AG09309 (cell line): ENCODE data around the gene COQ10A.
"Not testable (repeated sequence)": the region's sequence is repeated elsewhere in the genome, so short reads cannot be mapped to it uniquely, and the experiment has no call there.

Source experiments
- DNase-seq: peaks from one replicate; pipeline ENCODE4 v3.0.0-alpha.2; 2010; ENCODE audit warnings: low read depth
- H3K4me3 ChIP-seq: 2 replicates; pipeline ENCODE4 v1.5.1; 2011; ENCODE audit warnings: mild to moderate bottlenecking, low read depth, low read length, moderate library complexity; ENCODE audit not compliant: control insufficient read depth
- CTCF ChIP-seq: IDR thresholded peaks from 2 replicates; pipeline ENCODE4 v1.5.1; 2011; ENCODE audit warnings: mild to moderate bottlenecking, low read depth, low read length, inconsistent platforms; ENCODE audit not compliant: insufficient read depth, control insufficient read depth; ENCODE audit errors: missing control alignments

The COQ10A gene

GRCh38 chr12:56260380-56260779 is 6.4 kb upstream of the COQ10A start:
- no peak overlapping the region for H3K4me3 ChIP-seq
- TF ChIP-seq CTCF: no peak
- DNase-seq: no peak

- no peak for TF ChIP-seq CTCF
- DNase-seq: no peak
- no peak overlapping the region for H3K4me3 ChIP-seq
Observed at GRCh38 chr12:56260921-56261320, 5.8 kb upstream of the COQ10A start.

GRCh38 chr12:56261503-56262232 is 5.1 kb upstream of the COQ10A start:
- no peak overlapping the region for H3K4me3 ChIP-seq
- no peak for TF ChIP-seq CTCF
- DNase-seq: peak; percentile 55

GRCh38 chr12:56262955-56263354 is 3.8 kb upstream of the COQ10A start:
- H3K4me3 ChIP-seq, DNase-seq: not testable (repeated sequence)

- not testable (repeated sequence) for DNase-seq
- peak overlapping the region; percentile 74 for H3K4me3 ChIP-seq
Observed at GRCh38 chr12:56266068-56266692, 562 bp upstream of the COQ10A start.

DNA sequence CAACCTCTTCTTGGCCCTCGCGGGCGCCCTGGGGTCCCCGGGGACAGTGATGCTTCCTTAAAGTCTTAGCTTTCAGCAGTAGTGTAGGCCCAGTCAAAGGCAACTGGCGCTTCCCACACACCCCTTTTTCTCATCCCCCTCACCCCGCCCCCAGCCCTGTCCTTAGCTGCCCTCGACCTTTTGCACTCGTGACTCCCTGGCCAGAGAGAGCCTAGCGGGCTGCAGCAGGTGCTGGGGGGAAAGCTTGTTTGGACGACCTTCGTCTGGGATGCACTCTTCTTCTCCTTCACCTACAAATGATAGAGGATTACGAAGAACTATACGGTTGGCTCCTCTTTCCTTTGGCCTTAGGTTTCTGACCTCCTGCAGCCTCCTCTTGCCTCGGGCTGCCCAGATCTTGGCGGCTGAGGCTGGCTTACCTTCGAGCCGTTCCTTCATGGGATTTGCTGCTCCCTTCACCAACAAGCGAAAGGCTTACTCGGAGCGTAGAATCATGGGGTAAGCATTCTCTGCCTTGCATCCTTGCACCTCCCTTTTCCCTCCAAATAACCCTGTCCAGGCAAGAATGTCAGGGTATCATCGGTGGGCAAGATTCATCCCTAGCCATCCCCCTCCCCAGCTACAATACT is 815 bp downstream of the COQ10A start:
- DNase-seq: no peak
- peak overlapping the region; percentile 74 for H3K4me3 ChIP-seq
- TF ChIP-seq CTCF: no peak

GRCh38 chr12:56271031-56271430 is 4.3 kb downstream of the COQ10A start:
- H3K4me3 ChIP-seq: no peak overlapping the region
- DNase-seq: no peak
- TF ChIP-seq CTCF: peak; percentile 58

DNA sequence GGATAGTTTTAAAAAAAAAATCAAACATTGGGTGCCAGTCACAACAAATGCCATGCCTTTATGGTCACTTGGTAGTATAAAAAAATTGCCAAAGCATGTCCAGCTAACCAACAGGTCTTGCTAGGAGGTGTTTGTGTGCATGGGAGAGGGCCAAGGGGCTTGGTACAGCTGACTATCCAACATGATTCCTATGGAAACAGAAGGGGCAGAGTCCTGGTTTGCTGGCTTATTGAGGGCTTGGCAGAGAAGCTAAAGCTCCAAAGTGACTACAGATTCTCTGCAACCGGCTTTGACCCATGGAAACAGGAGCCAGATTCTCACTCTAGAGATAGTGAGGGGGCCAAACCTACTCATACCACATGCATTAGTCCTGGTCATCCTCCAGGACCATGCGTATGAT is 5.7 kb downstream of the COQ10A start:
- DNase-seq: not testable (repeated sequence)

More for the DNA sequence above, 5.7 kb downstream of the COQ10A start:
- H3K4me3 ChIP-seq: not testable (repeated sequence)
